Hematopoietic multipotent progenitor cell treated with erythropoietin and hydrocortisone succinate and interleukin-3 and kit ligand, for 17 days (in vitro differentiated cells): ENCODE measurements around the gene STAC2.
"Not testable (repeated sequence)": the region's sequence is repeated elsewhere in the genome, so short reads cannot be mapped to it uniquely, and the experiment has no call there.

ENCODE experiments used
- DNase-seq: peaks from one replicate; pipeline ENCODE4 v3.0.0-alpha.2; 2015; ENCODE audit warnings: low spot score

STAC2 gene

DNA sequence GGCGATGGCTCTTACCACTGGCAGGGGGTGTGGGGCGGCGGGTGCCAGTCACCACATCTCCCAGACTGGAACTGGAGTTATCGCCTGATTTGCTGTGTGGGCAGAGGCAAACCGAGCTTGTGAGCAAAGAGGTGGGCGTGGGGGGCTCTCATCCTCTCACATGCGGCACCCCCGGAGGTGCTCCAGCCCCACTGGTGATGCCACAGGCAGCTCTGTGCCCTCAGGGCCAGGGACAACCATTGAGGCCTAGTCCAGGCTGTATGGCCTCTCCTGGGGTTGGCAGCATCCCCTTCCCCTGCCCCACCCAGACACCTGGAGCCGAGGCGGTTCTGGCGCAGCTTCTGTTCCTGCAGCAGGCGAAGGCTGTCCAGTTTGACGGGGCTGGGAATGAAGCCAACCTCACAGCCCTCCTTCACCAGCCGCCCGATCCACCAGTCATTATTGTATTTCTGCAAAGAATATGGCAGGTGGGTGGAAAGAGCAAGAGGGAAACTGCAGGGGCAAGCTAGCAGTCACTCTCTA lies 39.2 kb downstream of the STAC2 start:
- DNase-seq: no peak

DNA sequence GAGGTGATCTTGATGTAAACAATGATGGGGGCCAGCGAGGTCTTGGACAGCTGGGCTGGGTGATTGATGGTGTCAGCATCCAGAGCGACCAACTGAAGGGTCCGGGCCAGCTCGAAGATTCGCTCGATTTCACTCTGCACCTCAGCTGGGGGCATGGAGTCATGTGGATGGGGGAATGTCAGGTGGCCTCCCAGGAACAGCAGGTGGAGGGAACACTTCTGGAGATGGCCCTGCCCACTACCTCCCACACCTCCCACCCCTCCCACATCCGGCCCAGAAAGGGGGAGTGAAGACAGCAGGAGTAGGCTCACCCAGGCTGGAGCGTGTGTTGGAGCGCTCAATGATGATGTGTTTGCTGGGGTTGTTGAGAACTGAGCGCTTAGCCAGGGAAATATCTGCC lies 42.0 kb downstream of the STAC2 start:
- no peak for DNase-seq

GRCh38 chr17:39183045-39183444 lies 42.7 kb downstream of the STAC2 start:
- DNase-seq: no peak

DNA sequence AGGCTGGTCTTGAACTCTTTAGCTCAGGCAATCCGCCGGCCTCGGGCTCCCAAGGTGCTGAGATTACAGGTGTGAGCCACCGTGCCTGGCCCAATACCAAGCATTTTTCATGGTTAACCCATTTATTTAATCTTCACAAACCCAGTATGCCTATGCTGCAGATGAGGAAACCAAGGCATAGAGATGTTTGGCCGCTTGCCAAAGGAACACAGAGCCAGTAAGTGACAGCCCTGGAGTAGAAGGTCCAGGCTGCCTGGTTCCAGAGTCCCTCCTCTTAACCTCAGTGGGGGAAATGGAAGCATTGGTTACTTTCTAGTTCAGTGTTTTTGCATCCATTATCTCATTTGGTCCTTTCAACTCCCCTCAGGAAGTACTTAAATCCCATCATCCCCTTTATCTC lies 44.4 kb downstream of the STAC2 start:
- no peak for DNase-seq

- no peak for DNase-seq
Measured at GRCh38 chr17:39178536-39178935, 47.2 kb downstream of the STAC2 start.

GRCh38 chr17:39177256-39177655 lies 48.5 kb downstream of the STAC2 start:
- DNase-seq: no peak

DNA sequence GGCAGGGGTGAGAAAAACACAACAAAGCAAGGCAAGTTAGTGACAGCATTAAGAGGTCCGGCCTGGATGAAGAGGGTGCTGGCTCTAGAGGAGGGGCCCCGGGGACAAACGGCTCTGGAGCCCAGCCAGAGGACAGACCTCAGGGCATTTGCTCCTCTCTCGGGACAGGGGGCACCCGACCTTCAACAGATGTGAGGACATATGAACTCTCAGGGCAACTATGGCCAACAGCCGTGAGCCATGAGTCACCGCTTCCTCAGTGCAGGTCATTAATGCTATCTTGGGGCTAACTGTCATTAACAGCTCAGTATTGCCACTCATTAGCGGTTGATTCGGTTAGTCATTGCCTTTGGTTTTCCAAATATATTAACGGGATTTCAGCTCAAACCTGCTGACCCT lies 50.1 kb downstream of the STAC2 start:
- DNase-seq: no peak

GRCh38 chr17:39174920-39175694 lies 50.6 kb downstream of the STAC2 start:
- peak; percentile 74 for DNase-seq

DNA sequence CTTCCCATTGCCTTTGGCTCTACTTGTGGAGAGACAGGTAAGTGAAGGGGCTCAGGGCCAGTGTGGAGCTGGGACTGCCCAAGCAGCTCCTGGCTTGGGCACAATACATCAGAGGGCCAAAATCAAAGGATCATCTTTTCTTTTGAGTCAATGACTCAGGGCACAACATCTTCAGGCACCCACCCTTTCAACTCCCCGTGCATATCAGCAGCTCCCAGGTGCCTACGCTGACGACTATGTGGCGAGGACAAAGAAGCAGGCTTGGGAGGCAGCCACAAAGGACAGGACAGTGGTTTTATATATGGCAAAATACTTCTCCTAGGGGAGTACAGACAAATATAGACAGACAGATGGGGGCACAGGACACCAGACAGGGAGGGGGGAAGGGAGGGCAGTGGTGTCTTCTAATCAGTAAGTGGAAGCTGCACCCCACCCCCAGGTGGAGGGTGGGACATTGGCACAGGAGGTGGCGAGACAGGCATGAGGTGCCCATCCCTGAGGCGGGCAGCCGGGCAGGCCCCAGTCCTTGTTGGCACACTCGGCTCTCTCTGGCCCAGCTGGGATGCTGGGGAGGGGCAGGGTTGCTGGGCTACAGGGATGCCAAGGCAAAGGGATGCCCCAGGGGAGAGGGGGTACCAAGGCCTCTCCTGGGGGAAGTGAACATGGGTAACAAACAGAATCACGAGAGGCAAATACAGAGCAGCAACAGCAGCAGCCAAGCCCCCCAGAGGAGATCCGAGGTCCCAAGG lies 52.0 kb downstream of the STAC2 start:
- DNase-seq: no peak

GRCh38 chr17:39173080-39173479 lies 52.7 kb downstream of the STAC2 start:
- no peak for DNase-seq

- no peak for DNase-seq
Measured at GRCh38 chr17:39171933-39172332, 53.8 kb downstream of the STAC2 start.

DNA sequence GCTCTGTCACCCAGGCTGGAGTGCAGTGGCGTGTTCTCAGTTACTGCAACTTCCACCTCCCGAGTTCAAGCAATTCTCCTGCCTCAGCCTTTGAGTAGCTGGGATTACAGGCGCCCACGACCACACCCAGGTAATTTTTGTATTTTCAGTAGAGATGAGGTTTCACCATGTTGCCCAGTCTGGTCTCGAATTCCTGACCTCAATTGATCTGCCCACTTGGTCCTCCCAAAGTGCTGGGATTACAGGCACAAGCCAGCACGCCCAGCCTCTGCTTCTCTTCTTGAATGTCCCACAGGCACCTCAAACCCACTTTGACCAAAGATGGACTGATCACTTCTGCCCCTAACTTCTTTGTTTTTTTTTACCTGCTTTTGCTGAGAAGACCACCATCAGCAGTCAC lies 55.2 kb downstream of the STAC2 start:
- DNase-seq: no peak

DNA sequence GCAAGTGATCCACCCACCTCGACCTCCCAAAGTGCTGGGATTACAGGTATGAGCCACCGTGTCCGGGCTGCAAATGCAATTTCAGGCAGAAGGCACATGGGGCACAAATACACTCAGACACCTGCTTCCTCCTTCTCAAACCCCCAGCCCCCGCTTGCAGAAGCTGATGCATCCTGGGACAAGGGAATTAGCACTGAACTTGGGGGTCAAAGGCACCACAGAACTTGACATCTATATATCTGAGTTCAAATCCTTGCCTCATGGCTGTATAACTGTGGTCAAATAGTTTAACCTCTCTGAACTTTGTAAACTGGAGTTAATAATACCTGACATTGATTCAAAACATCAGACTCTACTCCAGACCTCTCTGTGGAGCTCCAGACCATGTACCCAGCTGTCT lies 55.6 kb downstream of the STAC2 start:
- no peak for DNase-seq

- DNase-seq: no peak
Measured at GRCh38 chr17:39169518-39169917, 56.2 kb downstream of the STAC2 start.

DNA sequence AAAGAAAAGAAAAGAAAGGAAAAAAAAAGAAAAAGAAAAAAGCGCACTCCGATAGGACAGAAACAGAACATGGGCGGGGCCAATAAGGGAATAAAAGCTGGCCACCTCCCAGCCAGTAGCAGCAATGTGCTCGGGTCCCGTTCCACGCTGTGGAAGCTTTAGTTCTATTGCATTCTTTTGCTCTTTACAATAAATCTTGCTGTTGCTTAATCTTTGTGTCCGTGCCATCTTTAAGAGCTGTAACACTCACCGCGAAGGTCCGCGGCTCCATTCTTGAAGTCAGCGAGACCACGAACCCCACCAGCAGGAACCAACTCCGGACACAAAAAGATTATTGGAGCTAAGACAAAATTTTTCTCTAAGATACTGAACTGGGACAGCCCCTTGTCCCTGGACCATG lies 56.6 kb downstream of the STAC2 start:
- DNase-seq: no peak

GRCh38 chr17:39168503-39168902 lies 57.2 kb downstream of the STAC2 start:
- DNase-seq: not testable (repeated sequence)

DNA sequence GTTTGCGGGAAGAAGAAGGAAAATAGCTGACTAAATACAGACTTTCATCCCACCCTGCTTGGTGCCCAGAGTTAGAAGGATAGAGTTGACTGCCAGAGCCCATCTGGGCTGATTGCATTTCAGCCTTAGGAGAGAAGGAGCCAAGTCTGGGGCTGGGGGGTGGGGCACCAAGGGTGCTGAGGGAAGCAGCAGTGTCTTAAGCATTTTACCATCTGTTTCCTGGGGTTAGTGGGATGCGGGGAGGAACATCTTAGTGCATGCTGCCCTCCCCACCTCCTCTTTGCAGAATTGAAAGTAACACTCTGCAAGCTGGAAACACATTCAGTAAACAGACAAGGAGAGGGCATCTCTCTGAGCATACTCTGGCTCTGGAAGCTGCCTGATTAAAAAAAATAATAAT lies 58.3 kb downstream of the STAC2 start:
- DNase-seq: no peak

GRCh38 chr17:39166437-39167335 lies 59.1 kb downstream of the STAC2 start:
- DNase-seq: no peak

DNA sequence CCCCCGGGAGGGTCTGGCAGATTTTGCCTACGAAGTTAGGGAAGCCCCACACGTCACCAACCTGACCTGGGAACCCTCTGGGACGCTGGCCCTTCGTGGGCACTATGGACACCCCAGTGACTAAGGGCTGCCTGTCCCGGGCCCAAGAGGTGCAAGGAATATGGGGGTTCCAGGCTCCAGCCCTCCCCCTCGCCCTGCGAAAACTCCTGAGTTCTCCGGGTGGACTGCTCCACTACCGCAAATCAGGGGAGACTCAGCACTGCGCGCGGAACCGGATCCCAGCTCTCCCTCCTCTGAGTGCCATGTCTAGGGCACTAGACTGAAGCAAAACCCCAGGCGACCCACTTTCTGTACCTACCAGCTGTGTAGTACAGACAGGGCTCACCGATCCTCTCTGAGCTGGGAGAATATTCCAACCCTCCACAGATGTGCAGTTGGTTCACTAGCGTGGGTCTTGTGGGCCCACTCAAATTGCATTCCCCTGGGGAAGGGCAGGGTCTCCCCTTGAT lies 59.9 kb downstream of the STAC2 start, which contains the start of gene ARL5C:
Gene ARL5C, minus strand, starts transcription at position 321 of the 509 bp plus-strand sequence. CDS start 401 bp downstream, outside the sequence.
- no peak for DNase-seq

DNA sequence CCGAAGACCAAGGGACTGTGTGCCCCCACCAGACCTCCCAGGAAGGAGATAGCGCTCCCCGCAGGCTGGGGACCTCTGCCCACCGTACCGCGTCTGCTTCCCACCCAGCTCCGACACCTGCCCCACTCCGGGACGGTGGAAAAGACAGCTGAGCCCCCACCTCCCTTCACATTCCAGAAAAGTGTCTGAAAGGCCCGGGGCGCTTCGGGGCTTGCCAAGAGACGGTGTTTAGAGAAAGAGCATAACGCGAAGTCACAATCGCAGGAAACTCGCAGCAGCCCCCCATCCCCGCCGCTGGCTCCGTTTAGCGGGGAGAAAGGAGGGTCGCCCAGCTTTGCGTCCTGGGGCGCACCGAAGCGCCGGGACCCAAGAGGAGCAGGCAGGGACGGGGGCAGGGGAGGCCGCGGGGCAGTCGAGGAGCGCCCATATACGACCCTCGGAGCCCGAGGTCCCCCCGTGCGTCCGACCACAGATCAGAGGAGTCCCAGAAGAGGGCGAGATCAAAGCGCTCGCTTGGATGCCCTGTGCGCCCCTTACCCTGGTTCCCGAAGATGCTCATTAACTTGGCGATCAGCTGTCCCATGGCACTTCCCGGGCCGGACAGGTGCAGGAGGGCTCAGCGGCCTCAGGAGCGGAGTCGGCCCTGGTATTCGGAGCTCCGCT lies 60.4 kb downstream of the STAC2 start:
- no peak for DNase-seq

GRCh38 chr17:39164675-39165143 lies 61.0 kb downstream of the STAC2 start:
- peak; percentile 65 for DNase-seq
